Activated T-cell treated with anti-CD3 and anti-CD28 coated beads for 48 hours (primary cell): Measurements from ENCODE around the gene PPP3CA.
A peak's percentile ranks its signal among the peaks of the same experiment; 100 is the strongest.
"Not testable (repeated sequence)": the region's sequence is repeated elsewhere in the genome, so short reads cannot be mapped to it uniquely, and the experiment has no call there.

Experiments used
- DNase-seq: peaks from one replicate; pipeline ENCODE4 v3.0.0-alpha.2; 2020; ENCODE audit warnings: low read depth

The PPP3CA gene

GRCh38 chr4:101254776-101255175 is 92.5 kb downstream of the PPP3CA start:
- no peak for DNase-seq

GRCh38 chr4:101253121-101253520 is 94.2 kb downstream of the PPP3CA start:
- no peak for DNase-seq

GRCh38 chr4:101252721-101253120 is 94.6 kb downstream of the PPP3CA start:
- no peak for DNase-seq

- no peak for DNase-seq
Observed at GRCh38 chr4:101251261-101251660, 96.1 kb downstream of the PPP3CA start.

- DNase-seq: no peak
Observed at GRCh38 chr4:101244349-101244748, 103.0 kb downstream of the PPP3CA start.

- DNase-seq: no peak
Observed at GRCh38 chr4:101242441-101242840, 104.9 kb downstream of the PPP3CA start.

GRCh38 chr4:101240099-101240498 is 107.2 kb downstream of the PPP3CA start:
- DNase-seq: no peak

GRCh38 chr4:101239665-101240064 is 107.7 kb downstream of the PPP3CA start:
- no peak for DNase-seq

- no peak for DNase-seq
Observed at GRCh38 chr4:101238706-101239105, 108.6 kb downstream of the PPP3CA start.

- no peak for DNase-seq
Observed at GRCh38 chr4:101237773-101238172, 109.6 kb downstream of the PPP3CA start.

- DNase-seq: no peak
Observed at GRCh38 chr4:101236097-101236496, 111.2 kb downstream of the PPP3CA start.

GRCh38 chr4:101234141-101234540 is 113.2 kb downstream of the PPP3CA start:
- not testable (repeated sequence) for DNase-seq

GRCh38 chr4:101232074-101232776 is 115.1 kb downstream of the PPP3CA start:
- DNase-seq: peak; percentile 9

- no peak for DNase-seq
Observed at GRCh38 chr4:101230801-101231426, 116.4 kb downstream of the PPP3CA start.

GRCh38 chr4:101229116-101229515 is 118.2 kb downstream of the PPP3CA start:
- DNase-seq: no peak

- no peak for DNase-seq
Observed at GRCh38 chr4:101227715-101228114, 119.6 kb downstream of the PPP3CA start.

GRCh38 chr4:101224358-101225218 is 122.7 kb downstream of the PPP3CA start:
- no peak for DNase-seq

- no peak for DNase-seq
Observed at GRCh38 chr4:101222156-101222845, 125.0 kb downstream of the PPP3CA start.

- DNase-seq: no peak
Observed at GRCh38 chr4:101221294-101221693, 126.0 kb downstream of the PPP3CA start.

GRCh38 chr4:101218894-101219293 is 128.4 kb downstream of the PPP3CA start:
- no peak for DNase-seq

- DNase-seq: no peak
Observed at GRCh38 chr4:101218346-101218745, 129.0 kb downstream of the PPP3CA start.

GRCh38 chr4:101217353-101218031 is 129.8 kb downstream of the PPP3CA start:
- DNase-seq: no peak
